Activated naive CD8-positive, alpha-beta T cell (primary cell): ENCODE measurements around the gene FTH1.
A peak's percentile ranks its signal among the peaks of the same experiment; 100 is the strongest.

Experiments
- H3K27ac Mint-ChIP-seq: one replicate; pipeline ENCODE4 v1.8.0; 2021; ENCODE audit warnings: mixed read lengths
- H3K27me3 Mint-ChIP-seq: one replicate; pipeline ENCODE4 v1.8.0; 2021; ENCODE audit warnings: mixed read lengths
- H3K36me3 Mint-ChIP-seq: one replicate; pipeline ENCODE4 v1.8.0; 2021; ENCODE audit warnings: mixed read lengths
- H3K4me1 Mint-ChIP-seq: one replicate; pipeline ENCODE4 v1.8.0; 2021; ENCODE audit warnings: low read depth, mixed read lengths
- H3K4me3 Mint-ChIP-seq: one replicate; pipeline ENCODE4 v1.8.0; 2021; ENCODE audit warnings: mild to moderate bottlenecking, mixed read lengths
- H3K9me3 Mint-ChIP-seq: one replicate; pipeline ENCODE4 v1.8.0; 2021; ENCODE audit warnings: low read depth, mixed read lengths

The FTH1 gene

GRCh38 chr11:61996933-61997332, 29.5 kb upstream of the FTH1 start:
- H3K4me1 Mint-ChIP-seq = no peaks in the 10 kb centered on the region
- no peak overlapping the region for H3K27ac Mint-ChIP-seq
- H3K4me3 Mint-ChIP-seq = no peak overlapping the region
- no peaks in the 10 kb centered on the region for H3K27me3 Mint-ChIP-seq
- peaks cover 7% of the 10 kb centered on the region for H3K9me3 Mint-ChIP-seq
- H3K36me3 Mint-ChIP-seq = peaks cover 13% of the 10 kb centered on the region

DNA sequence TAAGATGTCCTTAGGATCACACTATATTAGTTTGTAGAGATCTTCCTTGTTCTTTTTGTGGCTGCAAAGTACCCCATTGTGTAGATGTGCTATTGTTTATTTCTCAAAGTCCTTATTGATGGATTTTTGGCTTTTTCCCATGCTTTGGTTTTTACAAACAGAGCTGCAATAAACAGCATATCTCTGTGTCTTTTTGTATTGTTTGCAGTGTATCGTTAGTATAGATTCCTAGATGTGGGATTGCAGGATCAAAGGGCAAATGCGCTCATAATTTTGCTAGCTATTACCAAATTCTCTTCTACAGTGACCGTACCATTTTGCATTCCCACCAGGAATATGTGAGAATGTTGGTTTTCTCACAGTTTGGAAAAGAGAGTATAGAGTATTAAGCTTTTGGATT, 27.5 kb upstream of the FTH1 start:
- Mint-ChIP-seq H3K36me3 (peaks cover 13% of the 10 kb centered on the region), H3K4me1 (no peaks in the 10 kb centered on the region), H3K27ac (no peak overlapping the region), H3K4me3 (no peak overlapping the region), H3K27me3 (no peaks in the 10 kb centered on the region), H3K9me3 (peaks cover 10% of the 10 kb centered on the region)

DNA sequence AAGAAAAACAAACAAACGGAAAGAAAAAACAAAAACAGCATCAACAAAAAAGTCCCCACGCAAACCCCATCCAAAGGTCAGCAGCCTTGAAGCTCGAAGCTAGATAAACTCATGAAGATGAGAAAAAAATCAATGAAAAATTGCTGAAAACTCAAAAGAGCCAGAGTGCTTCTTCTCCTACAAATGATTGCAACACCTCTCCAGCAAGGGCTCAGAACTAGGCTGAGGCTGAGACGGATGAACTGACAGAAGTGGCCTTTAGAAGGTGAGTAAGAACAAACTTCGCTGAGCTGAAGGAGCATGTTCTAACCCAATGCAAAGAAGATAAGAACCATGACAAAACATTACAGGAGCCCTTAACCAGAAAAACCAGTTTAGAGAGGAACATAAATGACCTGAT, 18.4 kb upstream of the FTH1 start:
- Mint-ChIP-seq H3K36me3 (peaks cover 15% of the 10 kb centered on the region), H3K9me3 (peaks cover 12% of the 10 kb centered on the region), H3K4me3 (no peak overlapping the region), H3K4me1 (no peaks in the 10 kb centered on the region), H3K27me3 (no peaks in the 10 kb centered on the region), H3K27ac (no peak overlapping the region)

DNA sequence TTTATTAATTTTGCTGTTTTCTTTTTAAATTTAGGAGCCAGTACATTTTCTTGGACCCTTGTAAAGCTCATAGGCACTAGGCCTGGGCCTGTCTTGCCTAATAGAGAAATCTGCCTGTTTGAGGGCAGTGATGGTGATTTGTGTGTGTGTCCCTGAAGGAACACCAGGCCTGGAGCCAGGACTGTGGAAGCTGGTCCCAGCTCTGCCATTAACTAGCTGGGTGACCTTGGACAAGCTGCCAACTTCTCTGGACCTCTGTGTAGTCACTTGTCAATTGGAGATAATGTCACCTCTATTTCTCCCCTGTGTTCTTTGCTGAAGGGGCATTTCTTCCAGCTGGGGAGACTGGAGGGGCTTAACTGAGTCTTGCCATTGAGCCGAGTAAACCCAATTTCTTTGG, 16.0 kb upstream of the FTH1 start:
- Mint-ChIP-seq H3K9me3 (peaks cover 5% of the 10 kb centered on the region), H3K27ac (no peak overlapping the region), H3K36me3 (peaks cover 15% of the 10 kb centered on the region), H3K4me3 (no peak overlapping the region), H3K27me3 (no peaks in the 10 kb centered on the region), H3K4me1 (no peaks in the 10 kb centered on the region)

DNA sequence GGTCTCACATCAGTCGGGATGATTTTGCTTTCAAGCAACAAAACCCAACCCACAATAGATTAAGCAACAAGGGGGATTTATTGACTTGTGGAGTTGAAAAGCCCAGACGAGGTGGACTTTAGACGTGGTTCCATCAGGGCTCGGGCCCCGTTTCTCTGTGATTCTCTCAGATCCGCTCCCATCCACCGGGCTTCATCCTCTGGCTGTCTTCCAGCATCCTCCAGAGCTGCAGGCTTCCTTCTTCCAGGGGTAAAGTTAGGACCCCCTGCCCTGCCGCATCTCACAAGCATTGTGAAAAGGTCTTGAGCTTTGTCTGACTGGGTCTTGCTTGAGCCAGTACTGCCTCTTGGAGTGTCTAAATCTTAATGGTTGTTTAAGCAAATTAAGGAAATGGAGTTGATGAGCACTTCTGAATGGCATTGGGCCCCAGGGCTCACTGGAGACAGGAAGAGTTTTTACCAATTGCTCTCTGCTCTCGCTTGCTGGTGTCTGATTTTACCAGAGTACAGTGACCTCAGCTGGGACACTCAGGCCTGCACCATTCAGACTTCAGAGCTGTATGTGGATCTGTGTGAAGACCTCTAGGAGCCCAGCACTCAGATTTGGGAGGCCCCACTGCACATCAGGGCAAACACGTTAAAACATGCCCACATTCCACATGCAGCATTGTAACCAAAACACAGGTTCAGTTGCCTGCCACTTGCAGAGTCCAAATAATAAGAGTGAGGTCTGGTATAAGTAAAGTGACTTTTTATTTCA, 13.5 kb upstream of the FTH1 start:
- H3K4me1 Mint-ChIP-seq = no peaks in the 10 kb centered on the region
- H3K9me3 Mint-ChIP-seq = peaks cover under 1% of the 10 kb centered on the region
- H3K36me3 Mint-ChIP-seq = peaks cover 5% of the 10 kb centered on the region
- H3K27ac Mint-ChIP-seq = no peak overlapping the region
- no peak overlapping the region for H3K4me3 Mint-ChIP-seq
- no peaks in the 10 kb centered on the region for H3K27me3 Mint-ChIP-seq

DNA sequence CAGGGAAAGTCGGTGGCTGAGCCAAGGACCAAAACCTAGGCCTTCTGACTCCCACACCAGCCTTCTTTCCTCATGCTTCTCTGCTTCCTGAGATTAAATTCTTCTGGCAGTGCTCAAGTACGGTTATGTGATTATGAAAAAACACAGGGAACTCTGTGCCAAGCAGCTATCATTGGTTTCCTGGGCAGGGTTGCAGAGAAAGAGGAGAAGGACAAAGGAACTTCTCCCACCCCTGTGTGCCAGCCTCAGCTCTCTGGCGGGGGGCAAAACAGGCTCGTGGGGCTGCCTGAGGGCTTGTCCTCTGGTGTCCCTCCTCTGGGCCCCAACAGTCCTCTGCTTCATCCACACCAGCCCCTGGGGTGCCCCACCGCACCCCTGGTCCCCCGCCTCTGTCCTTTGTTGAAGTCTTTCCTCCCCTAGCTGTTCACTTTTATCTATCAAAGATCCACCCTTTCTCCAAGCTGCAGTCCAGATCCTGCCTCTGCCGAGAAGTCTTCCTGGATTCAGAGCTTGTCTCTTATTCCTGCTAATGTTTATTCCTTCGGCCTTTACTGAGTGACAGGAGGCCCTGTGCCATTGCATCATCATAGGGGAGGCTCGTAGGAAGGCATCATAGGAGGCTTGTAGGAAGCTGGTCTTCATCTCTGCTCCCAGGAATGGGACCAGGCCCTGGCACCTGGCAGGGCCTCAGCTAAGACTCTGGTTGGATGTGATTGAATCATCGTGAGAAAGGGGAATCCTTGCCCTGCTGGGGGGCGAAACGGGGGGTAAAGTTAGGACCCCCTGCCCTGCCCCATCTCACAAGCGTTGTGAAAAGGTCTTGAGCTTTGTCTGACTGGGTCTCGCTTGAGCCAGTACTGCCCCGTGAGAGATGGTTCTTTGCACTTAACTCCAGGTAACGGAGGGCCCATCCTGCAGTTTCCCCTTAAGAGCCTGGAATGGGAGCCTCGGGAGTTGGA, 11.5 kb upstream of the FTH1 start:
- Mint-ChIP-seq H3K36me3 (no peaks in the 10 kb centered on the region), H3K27me3 (no peaks in the 10 kb centered on the region), H3K4me1 (no peaks in the 10 kb centered on the region), H3K27ac (no peak overlapping the region), H3K4me3 (no peak overlapping the region), H3K9me3 (no peaks in the 10 kb centered on the region)

DNA sequence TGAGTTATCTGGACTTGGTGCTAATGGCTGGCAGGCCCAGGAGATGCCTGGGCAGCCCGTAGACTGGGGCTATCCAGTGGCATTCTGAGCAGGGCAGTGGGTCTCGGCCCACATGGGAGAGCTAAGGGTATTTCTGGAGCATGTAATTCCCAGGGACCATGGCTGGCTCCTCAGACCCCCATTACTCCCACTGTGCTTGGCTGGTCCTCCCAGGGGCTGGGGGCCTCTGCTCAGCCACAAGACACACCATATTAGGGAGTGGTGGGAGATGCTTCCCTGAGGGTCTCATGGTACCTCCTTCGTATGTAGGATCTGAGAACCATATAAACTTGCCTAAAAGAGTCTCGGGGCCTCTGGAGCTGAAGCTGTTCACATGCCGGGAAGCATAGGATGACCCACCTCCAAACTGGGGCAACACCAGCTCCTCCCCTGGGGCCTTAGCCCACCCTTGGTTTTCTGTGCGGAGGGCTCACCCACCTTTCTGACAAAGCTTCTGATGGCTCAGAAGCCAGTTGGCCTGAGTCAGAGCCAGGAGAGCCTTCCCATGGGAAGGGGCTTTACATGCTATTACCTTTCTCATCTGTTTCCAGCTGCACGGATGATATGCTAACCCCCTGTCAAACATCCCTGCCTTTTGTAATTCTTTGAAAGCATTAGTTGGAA, 9.5 kb upstream of the FTH1 start:
- Mint-ChIP-seq H3K27ac (no peak overlapping the region), H3K36me3 (no peaks in the 10 kb centered on the region), H3K4me3 (no peak overlapping the region), H3K9me3 (no peaks in the 10 kb centered on the region), H3K4me1 (peaks cover 15% of the 10 kb centered on the region), H3K27me3 (no peaks in the 10 kb centered on the region)

- H3K9me3 Mint-ChIP-seq = no peaks in the 10 kb centered on the region
- H3K36me3 Mint-ChIP-seq = no peaks in the 10 kb centered on the region
- peaks cover 20% of the 10 kb centered on the region for H3K4me1 Mint-ChIP-seq
- H3K27me3 Mint-ChIP-seq = no peaks in the 10 kb centered on the region
- no peak overlapping the region for H3K4me3 Mint-ChIP-seq
- no peak overlapping the region for H3K27ac Mint-ChIP-seq
Measured at GRCh38 chr11:61976420-61976800, 9.0 kb upstream of the FTH1 start.

GRCh38 chr11:61975638-61976419, 8.4 kb upstream of the FTH1 start:
- peak overlapping the region; percentile 46 for H3K27ac Mint-ChIP-seq
- peaks cover 26% of the 10 kb centered on the region for H3K4me1 Mint-ChIP-seq
- H3K27me3 Mint-ChIP-seq = no peaks in the 10 kb centered on the region
- H3K36me3 Mint-ChIP-seq = no peaks in the 10 kb centered on the region
- no peaks in the 10 kb centered on the region for H3K9me3 Mint-ChIP-seq
- no peak overlapping the region for H3K4me3 Mint-ChIP-seq

GRCh38 chr11:61974766-61975631, 7.6 kb upstream of the FTH1 start:
- no peaks in the 10 kb centered on the region for H3K27me3 Mint-ChIP-seq
- no peak overlapping the region for H3K4me3 Mint-ChIP-seq
- H3K36me3 Mint-ChIP-seq = no peaks in the 10 kb centered on the region
- H3K4me1 Mint-ChIP-seq = peaks cover 31% of the 10 kb centered on the region
- H3K27ac Mint-ChIP-seq = peak overlapping the region; percentile 46
- no peaks in the 10 kb centered on the region for H3K9me3 Mint-ChIP-seq

DNA sequence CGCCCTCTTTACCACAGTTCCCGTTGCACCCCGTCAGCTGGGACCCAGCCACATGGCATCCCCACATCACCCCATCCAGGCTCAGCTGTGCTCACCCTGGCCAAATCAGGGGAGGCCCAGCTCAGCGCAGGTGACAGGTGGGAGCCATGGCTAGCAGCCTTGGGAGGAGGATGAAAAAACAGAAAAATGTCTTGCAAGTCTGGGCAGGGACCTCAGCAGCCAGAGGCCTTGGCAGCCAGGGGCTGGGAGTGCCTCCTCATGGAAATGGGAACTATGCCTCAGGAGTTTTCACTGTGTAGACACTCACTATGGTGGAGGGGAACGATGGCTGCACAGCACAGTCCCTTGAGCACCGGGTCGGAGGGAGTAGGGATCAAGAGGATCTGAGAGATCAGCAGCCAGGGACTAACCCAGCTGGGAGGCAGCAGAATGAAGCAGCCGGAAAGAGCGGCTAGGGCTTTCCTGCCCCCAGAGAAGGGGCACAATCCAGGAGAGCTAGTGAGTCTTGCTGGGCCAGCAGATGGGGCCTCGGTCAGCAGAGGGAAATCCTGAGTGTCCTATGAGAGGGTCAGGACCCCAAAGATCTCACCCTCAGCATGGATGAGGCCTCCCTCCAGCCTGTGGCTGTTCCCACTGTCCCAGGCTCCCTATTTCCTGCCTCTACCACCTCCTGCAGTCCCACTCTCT, 6.2 kb upstream of the FTH1 start:
- H3K4me3 Mint-ChIP-seq = no peak overlapping the region
- H3K36me3 Mint-ChIP-seq = no peaks in the 10 kb centered on the region
- H3K27ac Mint-ChIP-seq = peak overlapping the region; percentile 82
- no peaks in the 10 kb centered on the region for H3K9me3 Mint-ChIP-seq
- H3K27me3 Mint-ChIP-seq = no peaks in the 10 kb centered on the region
- H3K4me1 Mint-ChIP-seq = peaks cover 42% of the 10 kb centered on the region

DNA sequence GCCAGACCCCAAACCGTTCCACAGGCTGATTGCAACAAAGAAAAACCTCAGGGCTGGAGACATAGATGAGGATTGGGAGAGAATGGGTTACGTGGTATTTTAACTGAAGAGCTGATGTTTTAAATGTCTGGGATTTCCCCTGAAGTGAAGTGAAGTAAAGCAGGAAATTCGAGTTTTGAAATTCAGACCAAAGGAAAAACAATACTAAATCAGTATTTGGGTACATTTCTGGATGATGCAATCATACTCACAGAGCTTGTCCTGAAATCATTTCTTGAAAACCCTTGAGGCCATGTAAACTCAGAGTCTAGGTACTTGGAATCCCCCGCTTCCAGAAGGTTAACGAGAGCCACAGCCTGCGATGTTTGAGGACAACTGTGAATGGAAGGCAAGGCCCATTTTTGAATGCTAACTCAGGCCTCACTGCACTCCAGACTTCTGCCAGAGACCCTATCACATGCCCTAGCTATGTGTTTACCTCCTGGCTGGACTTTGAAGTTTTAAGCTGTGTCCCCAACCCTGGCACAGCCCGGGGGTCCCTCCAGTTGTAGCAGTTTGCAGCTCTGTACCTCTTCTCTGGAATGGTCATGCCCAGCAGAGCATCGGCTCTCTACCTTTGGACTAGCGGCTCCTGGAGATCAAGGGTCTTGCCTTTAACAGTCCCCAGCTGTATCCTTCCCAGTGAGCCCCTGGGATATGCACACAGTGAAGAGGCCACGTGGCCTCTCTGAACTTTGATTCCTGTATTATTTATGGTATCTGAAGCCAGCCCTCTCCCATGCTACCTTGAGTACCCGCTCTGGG, 5.4 kb upstream of the FTH1 start:
- Mint-ChIP-seq H3K27me3 (no peaks in the 10 kb centered on the region), H3K4me1 (peaks cover 45% of the 10 kb centered on the region), H3K4me3 (peak overlapping the region; percentile 46), H3K27ac (peak overlapping the region; percentile 82), H3K9me3 (no peaks in the 10 kb centered on the region), H3K36me3 (no peaks in the 10 kb centered on the region)
